HG02884 (cell line): ENCODE data around the gene IRS1.
"Not testable (repeated sequence)": the region's sequence is repeated elsewhere in the genome, so short reads cannot be mapped to it uniquely, and the experiment has no call there.

Source experiments
- ATAC-seq: cut with Tn5 transposase; IDR thresholded peaks from one replicate; pipeline ENCODE4 v1.9.1; 2021; ENCODE audit warnings: mild to moderate bottlenecking, moderate library complexity; ENCODE audit not compliant: unreplicated experiment

IRS1 gene

GRCh38 chr2:226799211-226799975 is at the start of gene IRS1:
IRS1 (minus strand) TSS chr2:226799820; CDS start chr2:226798738, 1,082 bp downstream.
- ATAC-seq = peak; percentile 33

- no peak for ATAC-seq
These were observed 49.7 kb upstream of the IRS1 start for GRCh38 chr2:226849349-226849748.

- ATAC-seq = no peak
These were observed 47.9 kb upstream of the IRS1 start for GRCh38 chr2:226847511-226847910.

GRCh38 chr2:226847090-226847489 is 47.5 kb upstream of the IRS1 start:
- no peak for ATAC-seq

GRCh38 chr2:226845386-226846116 is 45.9 kb upstream of the IRS1 start:
- peak; percentile 61 for ATAC-seq

GRCh38 chr2:226843001-226843400 is 43.4 kb upstream of the IRS1 start:
- not testable (repeated sequence) for ATAC-seq

GRCh38 chr2:226839951-226840350 is 40.3 kb upstream of the IRS1 start:
- ATAC-seq = no peak

GRCh38 chr2:226839161-226839560 is 39.5 kb upstream of the IRS1 start:
- no peak for ATAC-seq

- no peak for ATAC-seq
These were observed 39.1 kb upstream of the IRS1 start for GRCh38 chr2:226838722-226839121.

- ATAC-seq = no peak
These were observed 38.4 kb upstream of the IRS1 start for GRCh38 chr2:226837787-226838603.

- ATAC-seq = no peak
These were observed 37.7 kb upstream of the IRS1 start for GRCh38 chr2:226837334-226837733.

- ATAC-seq = peak; percentile 3
These were observed 36.9 kb upstream of the IRS1 start for GRCh38 chr2:226836548-226836885.

GRCh38 chr2:226835796-226836547 is 36.4 kb upstream of the IRS1 start, which contains the start of gene RHBDD1:
RHBDD1 (plus strand) TSS chr2:226836054; CDS start chr2:226864694, 28,640 bp downstream.
- peak; percentile 80 for ATAC-seq

GRCh38 chr2:226835420-226835795 is 35.8 kb upstream of the IRS1 start:
- ATAC-seq = peak; percentile 26

GRCh38 chr2:226834880-226835279 is 35.3 kb upstream of the IRS1 start:
- not testable (repeated sequence) for ATAC-seq

GRCh38 chr2:226832061-226832460 is 32.4 kb upstream of the IRS1 start:
- ATAC-seq = no peak

- ATAC-seq = no peak
These were observed 31.6 kb upstream of the IRS1 start for GRCh38 chr2:226831266-226831665.

- ATAC-seq = no peak
These were observed 30.4 kb upstream of the IRS1 start for GRCh38 chr2:226829721-226830631.

- ATAC-seq = no peak
These were observed 28.6 kb upstream of the IRS1 start for GRCh38 chr2:226828191-226828590.

GRCh38 chr2:226825056-226825455 is 25.4 kb upstream of the IRS1 start:
- no peak for ATAC-seq
